Measurements from ENCODE around the gene GASK1B.

- TF ChIP-seq CTCF (conservative IDR thresholded peaks at IDR 0.05; ENCODE audit: low read length) (peak; percentile 61), EZH2phosphoT487 (IDR thresholded peaks at IDR 0.05; ENCODE audit: borderline replicate concordance) (no peak)
Observed at GRCh38 chr4:158170691-158171561, 1.9 kb downstream of the GASK1B start.

Data from Loucy (cell line).